ENCODE data around the gene STAC.
"Not testable (repeated sequence)": the region's sequence is repeated elsewhere in the genome, so short reads cannot be mapped to it uniquely, and the experiment has no call there.

The STAC gene

GRCh38 chr3:36459177-36459576, 78.9 kb downstream of the STAC start:
- no peak for DNase-seq (ENCODE audit: low spot score)
- Histone ChIP-seq H4K8ac (ENCODE audit: low read depth, low read length) (no peak overlapping the region), H3K18ac (ENCODE audit: low read length) (no peak overlapping the region), H3K9me3 (replicated peaks in 1 of 2; ENCODE audit: control insufficient read depth in 2 of 2, insufficient read depth in 1 of 2, low read depth in 1 of 2, low read length in 2 of 2) (no peaks in the 10 kb centered on the region), H2AFZ (ENCODE audit: low read length) (no peak overlapping the region), H3K9ac (ENCODE audit: low read depth, low read length, poor library complexity) (no peak overlapping the region), H2BK15ac (ENCODE audit: low read length) (no peak overlapping the region), H3K14ac (ENCODE audit: low read length) (no peak overlapping the region), H3K36me3 (replicated peaks in 1 of 2; ENCODE audit: control insufficient read depth in 2 of 2, insufficient read depth in 2 of 2, low read length in 2 of 2) (peaks cover 0 to 3% of the 10 kb centered on the region in 2 donors), H3K79me1 (ENCODE audit: low read depth, low read length) (peaks cover 1% of the 10 kb centered on the region), H3K4me2 (ENCODE audit: insufficient read depth, low read length, poor library complexity, severe bottlenecking) (no peak overlapping the region), H3K27ac (replicated peaks; ENCODE audit: low read length) (no peak overlapping the region), H2BK12ac (ENCODE audit: low read length) (no peak overlapping the region), H3K4me1 (ENCODE audit: control insufficient read depth in 2 of 2, insufficient read depth in 1 of 2, low read depth in 1 of 2, low read length in 2 of 2) (no peaks in the 10 kb centered on the region), H3K23ac (ENCODE audit: low read depth, low read length, poor library complexity) (no peak overlapping the region), H2AK5ac (ENCODE audit: low read depth, low read length) (no peak overlapping the region), H2BK120ac (ENCODE audit: low read depth, low read length) (no peak overlapping the region), H4K91ac (ENCODE audit: low read depth, low read length, poor library complexity) (no peak overlapping the region), H2BK5ac (ENCODE audit: low read length) (no peak overlapping the region), H3K4me3 (ENCODE audit: low read length in 2 of 2) (no peak overlapping the region), H3K27me3 (ENCODE audit: control insufficient read depth in 3 of 3, insufficient read depth in 3 of 3, low read depth in 1 of 3, low read length in 3 of 3) (no peaks in the 10 kb centered on the region), H3K4ac (ENCODE audit: low read length) (no peak overlapping the region)

GRCh38 chr3:36461597-36461996, 81.3 kb downstream of the STAC start:
- Histone ChIP-seq H2AK5ac (ENCODE audit: low read depth, low read length) (no peak overlapping the region), H3K9ac (ENCODE audit: low read depth, low read length, poor library complexity) (no peak overlapping the region), H4K8ac (ENCODE audit: low read depth, low read length) (no peak overlapping the region), H2BK5ac (ENCODE audit: low read length) (no peak overlapping the region), H3K4me3 (ENCODE audit: low read length in 2 of 2) (no peak overlapping the region), H2BK120ac (ENCODE audit: low read depth, low read length) (no peak overlapping the region), H3K4me2 (ENCODE audit: insufficient read depth, low read length, poor library complexity, severe bottlenecking) (no peak overlapping the region), H2BK15ac (ENCODE audit: low read length) (no peak overlapping the region), H3K9me3 (replicated peaks in 1 of 2; ENCODE audit: control insufficient read depth in 2 of 2, insufficient read depth in 1 of 2, low read depth in 1 of 2, low read length in 2 of 2) (no peaks in the 10 kb centered on the region), H3K36me3 (replicated peaks in 1 of 2; ENCODE audit: control insufficient read depth in 2 of 2, insufficient read depth in 2 of 2, low read length in 2 of 2) (no peaks in the 10 kb centered on the region), H3K27ac (replicated peaks; ENCODE audit: low read length) (no peak overlapping the region), H4K91ac (ENCODE audit: low read depth, low read length, poor library complexity) (no peak overlapping the region), H3K18ac (ENCODE audit: low read length) (no peak overlapping the region), H3K23ac (ENCODE audit: low read depth, low read length, poor library complexity) (no peak overlapping the region), H3K14ac (ENCODE audit: low read length) (no peak overlapping the region), H2AFZ (ENCODE audit: low read length) (no peak overlapping the region), H2BK12ac (ENCODE audit: low read length) (no peak overlapping the region), H3K79me1 (ENCODE audit: low read depth, low read length) (peaks cover 1% of the 10 kb centered on the region), H3K4ac (ENCODE audit: low read length) (no peak overlapping the region), H3K4me1 (ENCODE audit: control insufficient read depth in 2 of 2, insufficient read depth in 1 of 2, low read depth in 1 of 2, low read length in 2 of 2) (no peaks in the 10 kb centered on the region), H3K27me3 (ENCODE audit: control insufficient read depth in 3 of 3, insufficient read depth in 3 of 3, low read depth in 1 of 3, low read length in 3 of 3) (no peaks in the 10 kb centered on the region)
- no CpG with 5 or more reads among the region's 1 CpG for WGBS, 2 donors (ENCODE audit: extremely low coverage in 2 of 2, insufficient read length in 2 of 2, insufficient replicate concordance in 1 of 2)
- no peak for DNase-seq (ENCODE audit: low spot score)

GRCh38 chr3:36472045-36472444, 91.7 kb downstream of the STAC start:
- H4K8ac ChIP-seq (ENCODE audit: low read depth, low read length); H3K79me1 ChIP-seq (ENCODE audit: low read depth, low read length); H3K36me3 ChIP-seq (replicated peaks in 1 of 2; ENCODE audit: control insufficient read depth in 2 of 2, insufficient read depth in 2 of 2, low read length in 2 of 2); H3K4me1 ChIP-seq (ENCODE audit: control insufficient read depth in 2 of 2, insufficient read depth in 1 of 2, low read depth in 1 of 2, low read length in 2 of 2); H2AK5ac ChIP-seq (ENCODE audit: low read depth, low read length); H2BK12ac ChIP-seq (ENCODE audit: low read length); H3K4me2 ChIP-seq (ENCODE audit: insufficient read depth, low read length, poor library complexity, severe bottlenecking); H3K14ac ChIP-seq (ENCODE audit: low read length); H4K91ac ChIP-seq (ENCODE audit: low read depth, low read length, poor library complexity); H3K4me3 ChIP-seq (ENCODE audit: low read length in 2 of 2); H3K27me3 ChIP-seq (ENCODE audit: control insufficient read depth in 3 of 3, insufficient read depth in 3 of 3, low read depth in 1 of 3, low read length in 3 of 3); H2BK120ac ChIP-seq (ENCODE audit: low read depth, low read length); H2BK5ac ChIP-seq (ENCODE audit: low read length); H3K4ac ChIP-seq (ENCODE audit: low read length); H3K18ac ChIP-seq (ENCODE audit: low read length); H3K23ac ChIP-seq (ENCODE audit: low read depth, low read length, poor library complexity); H3K9me3 ChIP-seq (replicated peaks in 1 of 2; ENCODE audit: control insufficient read depth in 2 of 2, insufficient read depth in 1 of 2, low read depth in 1 of 2, low read length in 2 of 2); H3K9ac ChIP-seq (ENCODE audit: low read depth, low read length, poor library complexity); H3K27ac ChIP-seq (replicated peaks; ENCODE audit: low read length); H2BK15ac ChIP-seq (ENCODE audit: low read length); DNase-seq (ENCODE audit: low spot score); H2AFZ ChIP-seq (ENCODE audit: low read length): not testable (repeated sequence)
- no CpG with 5 or more reads among the region's 6 CpGs for WGBS, 2 donors (ENCODE audit: extremely low coverage in 2 of 2, insufficient read length in 2 of 2, insufficient replicate concordance in 1 of 2)

GRCh38 chr3:36475558-36475957, 95.3 kb downstream of the STAC start:
- no peak overlapping the region for H4K91ac ChIP-seq (ENCODE audit: low read depth, low read length, poor library complexity)
- no peaks in the 10 kb centered on the region for H3K4me1 ChIP-seq (ENCODE audit: control insufficient read depth in 2 of 2, insufficient read depth in 1 of 2, low read depth in 1 of 2, low read length in 2 of 2)
- no peak for DNase-seq (ENCODE audit: low spot score)

More at GRCh38 chr3:36475558-36475957, 95.3 kb downstream of the STAC start:
- no peaks in the 10 kb centered on the region for H3K36me3 ChIP-seq (replicated peaks in 1 of 2; ENCODE audit: control insufficient read depth in 2 of 2, insufficient read depth in 2 of 2, low read length in 2 of 2)
- H2BK120ac ChIP-seq (ENCODE audit: low read depth, low read length) = no peak overlapping the region
- H3K27me3 ChIP-seq (ENCODE audit: control insufficient read depth in 3 of 3, insufficient read depth in 3 of 3, low read depth in 1 of 3, low read length in 3 of 3) = no peaks in the 10 kb centered on the region
- no peak overlapping the region for H2BK5ac ChIP-seq (ENCODE audit: low read length)
- no peaks in the 10 kb centered on the region for H3K9me3 ChIP-seq (replicated peaks in 1 of 2; ENCODE audit: control insufficient read depth in 2 of 2, insufficient read depth in 1 of 2, low read depth in 1 of 2, low read length in 2 of 2)
- no CpG with 5 or more reads among the region's 2 CpGs for WGBS, 2 donors (ENCODE audit: extremely low coverage in 2 of 2, insufficient read length in 2 of 2, insufficient replicate concordance in 1 of 2)
- H4K8ac ChIP-seq (ENCODE audit: low read depth, low read length) = no peak overlapping the region
- no peak overlapping the region for H3K4me2 ChIP-seq (ENCODE audit: insufficient read depth, low read length, poor library complexity, severe bottlenecking)
- no peak overlapping the region for H3K14ac ChIP-seq (ENCODE audit: low read length)
- H3K9ac ChIP-seq (ENCODE audit: low read depth, low read length, poor library complexity) = no peak overlapping the region
- no peak overlapping the region for H3K4me3 ChIP-seq (ENCODE audit: low read length in 2 of 2)
- no peak overlapping the region for H3K18ac ChIP-seq (ENCODE audit: low read length)
- H2AFZ ChIP-seq (ENCODE audit: low read length) = no peak overlapping the region
- H3K27ac ChIP-seq (replicated peaks; ENCODE audit: low read length) = no peak overlapping the region
- H3K79me1 ChIP-seq (ENCODE audit: low read depth, low read length) = no peaks in the 10 kb centered on the region
- H2BK12ac ChIP-seq (ENCODE audit: low read length) = no peak overlapping the region
- H2AK5ac ChIP-seq (ENCODE audit: low read depth, low read length) = no peak overlapping the region
- H2BK15ac ChIP-seq (ENCODE audit: low read length) = no peak overlapping the region
- H3K4ac ChIP-seq (ENCODE audit: low read length) = no peak overlapping the region
- no peak overlapping the region for H3K23ac ChIP-seq (ENCODE audit: low read depth, low read length, poor library complexity)

All from neuronal stem cell (in vitro differentiated cells).